GM23248 (cell line): Measurements from ENCODE around the gene IFT88. TPM values are rescaled to one million over a fixed set of nuclear protein-coding genes. Genes with fewer than 3 reads are reported as not detected.

ENCODE experiments used
- DNase-seq: peaks from one replicate; pipeline ENCODE4 v3.0.0-alpha.2; 2015
- H2AFZ ChIP-seq: fragments of 200-600 bp; sonication (generic); 2 replicates; pipeline ENCODE4 v1.6.1; 2016; ENCODE audit warnings: antibody characterized with exemption
- H3F3A ChIP-seq: fragments of 200-600 bp; sonication (generic); 2 replicates; pipeline ENCODE4 v1.6.1; 2016; ENCODE audit warnings: mild to moderate bottlenecking, antibody characterized with exemption, mixed run types; ENCODE audit not compliant: insufficient read depth
- H3K27ac ChIP-seq: fragments of 200-600 bp; sonication (generic); 2 replicates; pipeline ENCODE4 v1.5.1; 2016; ENCODE audit warnings: mild to moderate bottlenecking
- H3K27me3 ChIP-seq: fragments of 200-600 bp; sonication (generic); replicated peaks from 2 replicates; pipeline ENCODE4 v1.6.1; 2016; ENCODE audit warnings: mild to moderate bottlenecking; ENCODE audit not compliant: insufficient read depth
- H3K36me3 ChIP-seq: fragments of 200-600 bp; sonication (generic); 2 replicates; pipeline ENCODE4 v1.6.1; 2016; ENCODE audit warnings: low read depth, mild to moderate bottlenecking
- H3K4me1 ChIP-seq: fragments of 200-600 bp; sonication (generic); 2 replicates; pipeline ENCODE4 v1.6.1; 2016; ENCODE audit warnings: mild to moderate bottlenecking; ENCODE audit not compliant: insufficient read depth
- H3K4me2 ChIP-seq: fragments of 200-600 bp; sonication (generic); one replicate; pipeline ENCODE4 v1.6.1; 2016; ENCODE audit warnings: mild to moderate bottlenecking; ENCODE audit not compliant: unreplicated experiment
- H3K4me3 ChIP-seq: fragments of 200-600 bp; sonication (generic); 2 replicates; pipeline ENCODE4 v1.5.1; 2016; ENCODE audit warnings: mild to moderate bottlenecking
- H3K79me2 ChIP-seq: fragments of 200-600 bp; sonication (generic); 2 replicates; pipeline ENCODE4 v1.6.1; 2016; ENCODE audit warnings: mild to moderate bottlenecking; ENCODE audit not compliant: insufficient read depth
- H3K9ac ChIP-seq: fragments of 200-600 bp; sonication (generic); 2 replicates; pipeline ENCODE4 v1.6.1; 2016; ENCODE audit warnings: mild to moderate bottlenecking
- H3K9me2 ChIP-seq: fragments of 200-600 bp; sonication (generic); 2 replicates; pipeline ENCODE4 v1.6.1; 2016; ENCODE audit warnings: mixed run types, mild to moderate bottlenecking, moderate library complexity; ENCODE audit not compliant: insufficient read depth
- H3K9me3 ChIP-seq: fragments of 200-600 bp; sonication (generic); one replicate; pipeline ENCODE4 v1.6.1; 2017; ENCODE audit warnings: low read depth
- H4K20me1 ChIP-seq: fragments of 200-600 bp; sonication (generic); 2 replicates; pipeline ENCODE4 v1.6.0; 2016; ENCODE audit not compliant: insufficient read depth
- EZH2 ChIP-seq: fragments of 200-600 bp; sonication (generic); IDR thresholded peaks from 2 replicates; pipeline ENCODE4 v1.6.1; 2018; ENCODE audit warnings: antibody characterized with exemption, mild to moderate bottlenecking; ENCODE audit not compliant: insufficient read depth, poor library complexity, severe bottlenecking
- EZH2phosphoT487 ChIP-seq: fragments of 200-600 bp; sonication (generic); IDR thresholded peaks from 2 replicates; pipeline ENCODE4 v1.6.1; 2018; ENCODE audit warnings: antibody characterized with exemption, moderate library complexity, mild to moderate bottlenecking, low read depth; ENCODE audit not compliant: insufficient read depth
- WGBS, 2 experiments: methylation state at CpG; one replicate each; pipeline ENCODE4 v1.1.6; 2015 to 2017; ENCODE audit warnings: low lambda C conversion rate in 2 of 2, low coverage in 1 of 2; ENCODE audit errors: missing lambda C conversion rate in 2 of 2; 5-methylcytosine and 5-hydroxymethylcytosine counted together
- in situ Hi-C: fragments of 300-500 bp; cut with MboI; formaldehyde crosslinking; loops from 2 replicates; pipeline ENCODE4 v1.15.0; 2020
- polyA plus RNA-seq: library from polyadenylated mRNA; unstranded; fragments of >200 nt; fragmentation: Nextera tagmentation; extraction: Ambion mirVana; gene quantifications from 2 replicates; pipeline ENCODE4 v1.2.1, GENCODE V29; 2016
- total RNA-seq: library from RNA; depleted of rRNA; stranded (reverse); fragments of >200 nt; shearing (Covaris generic); gene quantifications from 2 replicates; pipeline ENCODE4 v1.2.3, GENCODE V29; 2014

The IFT88 gene
- total and polyA plus RNA-seq, 2 experiments from 2014 or later = 10.3 to 11.4 TPM

DNA sequence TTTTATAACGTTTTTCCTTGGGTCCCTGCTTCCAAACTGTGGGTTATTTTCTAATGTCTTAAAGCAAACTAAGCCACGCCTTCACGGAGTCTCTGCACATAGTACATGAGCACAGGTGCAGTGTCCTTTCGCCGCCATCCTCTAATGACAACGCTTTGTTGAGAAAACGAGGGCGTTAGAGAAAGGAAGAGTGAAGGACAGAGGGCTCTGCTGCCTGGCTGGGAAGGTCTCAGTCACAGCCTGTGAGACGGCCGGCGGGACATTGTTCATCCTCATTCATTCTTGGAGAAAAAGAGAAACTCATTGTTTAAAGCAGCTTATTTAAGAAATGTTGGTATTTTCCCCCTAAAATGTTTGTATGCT is 146.0 kb downstream of the IFT88 start:
- H3K4me3 ChIP-seq = peak overlapping the region; percentile 69
- H3K4me2 ChIP-seq = peak overlapping the region; percentile 96
- peak overlapping the region; percentile 72 for H3K9ac ChIP-seq
- H3K79me2 ChIP-seq = no peaks in the 10 kb centered on the region
- WGBS, 2 experiments = 2 to 3% methylated on average over 11 of the region's 11 CpGs
- no peaks in the 10 kb centered on the region for H3K9me3 ChIP-seq
- no peaks in the 10 kb centered on the region for H3K36me3 ChIP-seq
- in situ Hi-C loops = no loop called here
- H4K20me1 ChIP-seq = no peaks in the 10 kb centered on the region
- H3K9me2 ChIP-seq = no peaks in the 10 kb centered on the region
- H3K27me3 ChIP-seq = no peaks in the 10 kb centered on the region
- peak overlapping the region; percentile 85 for H2AFZ ChIP-seq
- DNase-seq = peak; percentile 52
- TF ChIP-seq EZH2phosphoT487 (no peak), EZH2 (no peak)
- peak overlapping the region; percentile 87 for H3K27ac ChIP-seq
- H3F3A ChIP-seq = peaks cover 39% of the 10 kb centered on the region
- peaks cover 47% of the 10 kb centered on the region for H3K4me1 ChIP-seq

GRCh38 chr13:20713751-20714150 is 146.8 kb downstream of the IFT88 start:
- 2% methylated on average over 11 of the region's 11 CpGs for WGBS, 2 experiments
- H2AFZ ChIP-seq = peak overlapping the region; percentile 47

DNA sequence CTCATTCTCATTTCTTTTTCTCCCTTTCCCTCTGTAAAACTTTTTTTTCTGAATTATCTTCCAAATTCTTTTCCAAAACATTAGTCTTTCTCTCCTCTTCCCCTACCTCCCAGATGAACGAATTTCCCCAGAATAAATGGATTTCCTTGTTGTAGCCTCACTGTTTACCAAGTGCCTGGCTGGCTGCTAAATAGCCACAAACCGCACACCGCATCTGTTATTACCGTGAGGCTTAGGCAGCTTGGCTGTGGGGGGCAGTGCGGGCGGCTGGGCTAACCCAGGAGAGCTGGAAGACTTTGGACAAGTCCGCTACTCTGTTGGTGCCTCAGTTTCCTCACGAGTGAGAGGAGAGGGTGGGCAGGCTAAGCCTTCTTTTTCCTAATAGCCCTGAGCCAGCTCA is 147.2 kb downstream of the IFT88 start:
- Histone ChIP-seq H3K27ac (peak overlapping the region; percentile 87), H3F3A (peaks cover 33% of the 10 kb centered on the region), H3K36me3 (no peaks in the 10 kb centered on the region), H3K4me1 (peaks cover 40% of the 10 kb centered on the region), H4K20me1 (no peaks in the 10 kb centered on the region), H3K9me2 (no peaks in the 10 kb centered on the region), H3K9me3 (no peaks in the 10 kb centered on the region), H3K27me3 (no peaks in the 10 kb centered on the region), H2AFZ (peak overlapping the region; percentile 47), H3K4me3 (peak overlapping the region; percentile 69), H3K79me2 (no peaks in the 10 kb centered on the region), H3K9ac (peak overlapping the region; percentile 72), H3K4me2 (peak overlapping the region; percentile 96)
- TF ChIP-seq EZH2phosphoT487 (no peak), EZH2 (no peak)
- WGBS, 2 experiments = 0 to 2% methylated on average over 8 of the region's 8 CpGs
- in situ Hi-C loops = no loop called here
- peak; percentile 83 for DNase-seq

More at GRCh38 chr13:20713751-20714150, 146.8 kb downstream of the IFT88 start:
- H3K27ac ChIP-seq = peak overlapping the region; percentile 87
- H3K9me2 ChIP-seq = no peaks in the 10 kb centered on the region
- H3K36me3 ChIP-seq = no peaks in the 10 kb centered on the region
- in situ Hi-C loops = no loop called here
- no peaks in the 10 kb centered on the region for H3K79me2 ChIP-seq
- peak overlapping the region; percentile 72 for H3K9ac ChIP-seq
- peak overlapping the region; percentile 69 for H3K4me3 ChIP-seq
- TF ChIP-seq EZH2 (no peak), EZH2phosphoT487 (no peak)
- peaks cover 41% of the 10 kb centered on the region for H3K4me1 ChIP-seq
- no peaks in the 10 kb centered on the region for H3K9me3 ChIP-seq
- no peaks in the 10 kb centered on the region for H3K27me3 ChIP-seq
- DNase-seq = peak; percentile 87
- peak overlapping the region; percentile 96 for H3K4me2 ChIP-seq
- peaks cover 34% of the 10 kb centered on the region for H3F3A ChIP-seq
- H4K20me1 ChIP-seq = no peaks in the 10 kb centered on the region

DNA sequence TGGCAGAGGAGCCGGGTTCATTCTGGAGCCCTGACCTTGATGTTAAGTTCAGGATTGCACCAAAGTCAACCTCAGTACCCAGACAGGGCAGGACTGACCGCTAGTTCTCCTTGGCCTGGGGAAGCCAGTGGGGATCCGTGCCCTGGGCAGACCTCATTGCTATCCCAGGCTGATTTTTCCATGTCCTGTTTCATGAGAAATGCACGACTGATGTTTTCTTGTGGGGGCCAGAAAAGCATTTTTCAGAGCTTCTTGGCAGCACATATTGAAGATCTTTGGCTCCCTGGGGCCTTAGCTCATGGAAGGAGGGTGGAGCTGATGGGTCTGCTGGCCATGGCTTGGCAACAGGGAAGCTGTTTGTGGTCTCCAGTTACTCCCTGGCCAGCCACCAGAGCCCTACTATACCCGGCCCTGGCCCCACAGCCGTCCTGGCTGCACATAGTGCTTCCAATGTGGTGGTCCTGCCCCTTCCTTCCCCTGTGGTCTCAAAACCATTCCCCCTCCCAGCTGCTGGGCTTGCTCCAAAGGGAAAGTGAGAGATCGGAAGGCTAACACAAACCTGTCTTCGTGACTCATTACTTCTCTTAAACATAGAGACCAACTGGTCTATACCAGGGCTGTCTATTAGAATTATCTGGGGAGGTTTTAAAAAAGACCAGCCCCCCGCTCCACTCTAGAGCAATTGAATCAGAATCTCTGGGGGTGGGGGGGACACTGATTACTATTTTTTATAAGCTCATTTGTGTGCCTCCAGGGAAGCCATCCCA is 147.8 kb downstream of the IFT88 start:
- peak overlapping the region; percentile 47 for H2AFZ ChIP-seq

More for the DNA sequence above, 147.8 kb downstream of the IFT88 start:
- H3K4me1 ChIP-seq = peaks cover 34% of the 10 kb centered on the region
- H3K27me3 ChIP-seq = peaks cover 5% of the 10 kb centered on the region; the same call in 1 of the 2 replicates
- H3K9me2 ChIP-seq = no peaks in the 10 kb centered on the region
- peaks cover 27% of the 10 kb centered on the region for H3F3A ChIP-seq
- H3K4me3 ChIP-seq = peak overlapping the region; percentile 69
- WGBS, 2 experiments = 7 to 13% methylated on average over 9 of the region's 9 CpGs
- H3K4me2 ChIP-seq = peak overlapping the region; percentile 96
- H3K9me3 ChIP-seq = no peaks in the 10 kb centered on the region
- DNase-seq = peak; percentile 88
- H3K9ac ChIP-seq = peak overlapping the region; percentile 72
- H3K27ac ChIP-seq = peak overlapping the region; percentile 87
- H3K36me3 ChIP-seq = no peaks in the 10 kb centered on the region
- in situ Hi-C loops = no loop called here
- H3K79me2 ChIP-seq = no peaks in the 10 kb centered on the region
- H4K20me1 ChIP-seq = no peaks in the 10 kb centered on the region
- TF ChIP-seq EZH2phosphoT487 = no peak
- TF ChIP-seq EZH2 = no peak
